ENCODE data around the gene MEX3A.

Gene MEX3A

DNA sequence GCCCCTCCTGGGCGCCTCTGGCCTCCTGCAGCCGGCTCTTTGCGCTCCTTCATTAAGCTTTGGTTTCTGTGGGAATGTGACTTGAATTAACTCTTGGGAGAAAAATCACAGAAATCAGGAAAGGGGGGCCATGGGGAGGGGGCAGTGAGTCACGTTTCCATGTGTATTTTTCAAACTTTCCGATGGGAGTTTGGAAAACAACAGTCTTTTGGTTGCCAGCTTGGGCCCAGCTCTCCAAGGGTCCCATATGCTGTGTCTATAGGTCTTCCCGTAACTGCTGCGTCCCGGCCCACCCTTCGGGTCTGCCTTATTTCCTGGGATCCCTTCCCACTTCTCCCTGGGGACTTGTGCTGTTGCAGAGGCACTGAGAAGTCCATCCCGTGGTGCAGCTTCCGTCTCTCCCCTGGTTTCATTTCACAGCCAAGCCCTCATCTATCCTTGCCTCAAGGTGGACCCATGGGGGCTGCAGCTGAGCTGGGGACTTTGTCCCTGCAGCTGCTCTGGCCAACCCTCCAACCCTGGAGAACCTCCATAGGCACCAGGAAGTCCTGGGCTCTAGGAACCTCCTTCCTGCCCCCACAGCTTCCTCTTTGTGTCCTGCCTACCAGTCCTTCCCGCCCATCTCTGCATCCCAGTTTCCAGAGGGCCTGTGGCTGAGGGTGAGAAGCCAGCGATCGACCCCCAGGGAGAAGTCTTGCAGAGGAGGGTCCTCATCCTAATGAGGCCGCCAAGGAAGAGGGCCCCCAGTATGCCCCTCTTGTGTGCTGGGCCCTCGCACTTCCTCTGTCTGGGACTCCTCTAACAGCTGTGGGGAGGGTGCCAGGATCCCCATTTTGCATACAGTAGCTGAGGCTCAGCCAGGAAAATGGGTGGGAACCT lies 20.6 kb upstream of the MEX3A start:
- peak; percentile 74 for DNase-seq

DNA sequence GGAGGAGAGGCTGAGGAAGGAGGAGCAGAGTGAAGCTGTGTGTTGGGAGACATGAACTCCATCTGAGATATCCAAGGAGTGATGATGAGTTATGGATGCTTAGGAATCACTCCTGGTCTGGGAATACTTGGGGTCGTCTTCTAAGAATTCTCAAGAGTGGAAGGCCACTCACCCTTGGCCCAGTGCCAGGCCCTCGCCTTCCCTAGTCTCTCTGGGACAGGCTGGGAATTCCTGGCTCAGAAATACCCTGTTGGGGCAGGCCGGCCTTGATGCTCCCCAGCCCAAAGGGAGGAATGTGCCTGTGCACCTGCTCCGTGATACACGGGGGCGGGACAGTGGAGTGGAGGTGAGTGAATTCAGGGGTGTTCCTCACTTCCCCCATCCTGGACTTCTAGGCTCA lies 19.6 kb upstream of the MEX3A start:
- DNase-seq: no peak

DNA sequence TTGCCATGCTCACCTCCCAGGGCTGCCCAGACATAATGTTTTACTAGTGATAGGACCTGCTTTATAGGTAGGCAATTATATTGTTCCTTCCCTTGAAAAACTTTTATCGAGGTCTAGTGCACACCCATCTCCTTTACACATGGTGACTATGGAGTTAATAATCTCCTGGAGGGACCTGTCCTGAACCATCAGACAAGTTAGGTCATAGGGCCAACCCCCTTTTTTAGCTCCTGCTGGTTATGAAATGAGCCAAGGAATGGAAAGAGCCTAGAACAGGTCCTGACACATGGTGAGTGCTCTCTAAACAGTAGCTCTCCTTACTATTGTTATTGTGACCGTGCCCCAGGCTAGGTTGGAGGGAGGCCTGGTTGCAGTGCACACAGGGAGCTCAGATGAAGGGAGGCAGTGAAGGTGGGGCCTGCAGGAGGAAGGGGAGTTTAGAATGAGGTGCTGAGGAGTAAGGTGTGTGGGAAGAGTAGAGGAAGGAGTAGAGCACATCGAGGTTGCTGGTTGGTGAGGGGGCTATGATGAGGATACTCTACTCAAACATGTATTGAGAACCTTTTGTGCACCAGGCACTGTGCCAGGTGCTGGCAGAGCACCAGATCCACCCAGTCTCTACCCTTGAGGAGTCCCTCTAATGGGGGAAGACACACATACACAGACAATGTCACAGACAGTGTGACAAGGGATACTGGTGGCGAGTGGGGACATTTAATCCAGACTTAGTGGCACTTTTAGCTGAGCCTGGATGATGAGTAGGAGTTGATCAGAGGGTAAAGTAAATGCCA lies 18.1 kb upstream of the MEX3A start:
- DNase-seq: no peak

DNA sequence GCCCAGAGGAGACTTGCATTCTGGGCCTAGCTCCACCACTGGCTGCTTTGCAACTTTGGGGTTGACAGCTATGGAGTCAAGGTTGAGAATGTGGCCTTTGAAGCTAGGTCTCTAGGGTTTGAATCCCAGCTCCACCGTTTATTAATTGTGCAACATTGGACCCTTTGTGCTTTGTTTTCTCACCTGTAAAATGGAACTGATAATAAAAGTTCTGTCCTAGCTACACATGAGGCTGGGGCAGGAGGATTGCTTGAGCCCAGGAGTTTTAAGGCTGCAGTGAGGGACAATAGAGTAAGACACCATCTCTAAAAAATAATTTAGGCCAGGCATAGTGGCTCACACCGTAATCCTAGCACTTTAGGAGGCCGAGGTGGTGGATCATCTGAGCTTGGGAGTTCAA lies 17.0 kb upstream of the MEX3A start:
- no peak for DNase-seq

DNA sequence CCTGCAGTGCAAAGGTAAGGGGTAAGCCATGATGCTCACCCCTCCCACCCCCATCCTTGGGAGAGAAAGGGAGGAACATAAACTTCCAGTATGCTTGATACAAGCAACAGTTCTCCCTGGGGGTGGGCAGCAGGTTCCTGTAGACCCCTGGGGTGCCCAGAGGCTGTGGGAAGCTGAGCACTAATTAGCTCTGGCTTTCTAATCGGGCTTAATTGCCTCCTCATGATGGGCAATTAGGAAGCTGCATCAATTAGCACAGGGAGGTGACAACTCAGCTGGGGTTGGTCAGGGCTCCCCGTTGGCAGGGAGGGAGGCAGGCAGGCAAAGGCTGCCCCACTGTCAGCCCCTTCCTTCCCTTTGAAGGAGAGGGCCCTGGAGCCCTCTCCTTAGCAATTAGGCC lies 16.5 kb upstream of the MEX3A start:
- DNase-seq: no peak

DNA sequence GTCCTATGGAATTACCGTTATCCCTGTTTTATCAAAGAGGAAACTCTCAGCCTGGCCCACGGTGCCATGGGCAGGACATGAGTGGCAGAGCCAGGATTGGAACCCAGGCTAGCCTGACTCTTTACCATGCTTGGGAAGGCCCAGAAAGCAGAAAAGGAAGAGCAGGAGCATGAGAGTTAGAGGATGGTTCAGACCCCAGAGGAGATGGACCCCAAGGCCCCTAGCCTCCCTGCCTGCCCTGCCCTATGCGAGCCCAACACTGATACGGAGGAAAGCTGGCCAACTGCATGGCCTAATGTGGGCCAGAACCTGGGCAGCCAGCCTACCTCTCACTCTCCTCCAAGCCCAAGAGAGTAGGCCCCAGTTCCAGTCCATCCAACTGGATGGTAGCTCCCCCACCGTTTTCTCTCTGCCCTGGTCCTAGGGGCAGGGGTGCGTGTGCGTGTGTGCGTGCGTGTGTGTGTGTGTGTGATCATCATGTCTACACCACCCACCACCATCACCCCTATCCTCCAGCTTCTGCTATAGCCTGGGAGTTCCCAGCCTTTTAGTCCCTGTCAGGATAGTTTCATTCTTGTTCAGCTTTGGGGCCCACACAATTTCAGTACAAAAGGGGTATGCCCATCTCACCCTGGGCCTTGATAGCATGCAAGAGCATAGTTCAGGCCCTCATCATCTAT lies 15.4 kb upstream of the MEX3A start:
- no peak for DNase-seq

DNA sequence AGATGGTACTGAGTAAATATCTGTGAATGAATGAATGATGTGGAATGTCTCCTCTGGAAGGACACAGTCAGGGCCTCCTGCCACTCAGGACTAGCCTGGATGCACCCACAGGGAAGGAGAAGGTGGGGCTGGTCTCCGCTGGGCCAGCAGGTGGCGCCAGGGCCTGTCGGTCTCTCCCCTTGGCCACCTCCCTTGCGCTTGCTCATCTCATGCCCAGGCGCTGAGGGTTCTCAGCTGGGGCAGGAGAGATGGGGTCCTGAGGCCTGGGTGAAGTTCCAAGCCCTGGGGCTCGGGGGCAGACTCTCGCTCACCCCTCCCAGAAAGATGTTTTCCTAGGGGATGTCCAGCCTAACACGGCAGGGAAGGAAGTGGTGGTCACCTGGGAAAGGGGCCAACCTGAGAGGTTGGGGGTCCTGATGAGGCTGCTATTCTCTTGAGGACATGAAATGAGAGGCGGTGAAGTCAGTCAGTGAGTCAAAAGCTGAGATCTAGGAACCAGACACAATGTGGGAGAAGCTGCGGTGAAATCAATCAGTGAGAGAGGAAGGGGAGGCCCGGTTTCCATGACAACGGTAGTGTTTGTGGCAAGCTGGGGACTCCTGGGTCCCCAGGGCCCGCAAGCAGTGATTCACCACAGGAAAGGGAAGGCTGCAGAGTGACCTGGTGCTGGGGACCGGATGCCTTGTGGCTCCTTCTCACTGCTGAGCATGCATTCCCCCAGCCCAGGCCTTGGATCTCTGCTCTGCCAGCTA lies 14.6 kb upstream of the MEX3A start:
- DNase-seq: peak; percentile 94

DNA sequence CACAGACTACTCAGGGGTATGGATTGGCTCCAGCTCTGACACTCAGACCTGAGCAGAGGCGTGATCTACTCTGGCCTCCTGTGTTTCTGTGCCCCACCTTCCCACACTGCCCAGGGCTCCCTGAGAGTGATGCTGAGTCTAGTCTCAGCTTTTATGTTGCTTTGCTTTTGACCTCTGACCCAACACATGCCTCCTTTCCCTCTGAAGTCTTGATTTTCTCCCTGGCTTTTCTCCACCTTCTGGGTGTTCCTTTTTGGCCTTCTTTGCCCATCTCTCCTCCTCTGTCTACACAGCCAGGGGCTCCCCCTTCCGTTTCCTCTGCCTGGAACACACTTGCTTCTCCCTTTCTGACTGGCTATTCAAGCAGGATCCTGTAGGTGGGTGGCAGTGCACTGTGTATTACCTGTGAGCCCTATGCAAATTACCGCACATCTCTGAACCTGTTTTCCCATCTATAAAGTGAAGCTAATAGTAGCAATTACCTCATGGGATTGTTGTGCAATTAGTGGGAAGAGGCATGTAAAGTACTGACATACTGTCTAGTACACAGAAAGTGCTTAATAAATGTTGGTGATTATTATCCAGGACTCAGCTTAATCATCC lies 13.7 kb upstream of the MEX3A start:
- no peak for DNase-seq

DNA sequence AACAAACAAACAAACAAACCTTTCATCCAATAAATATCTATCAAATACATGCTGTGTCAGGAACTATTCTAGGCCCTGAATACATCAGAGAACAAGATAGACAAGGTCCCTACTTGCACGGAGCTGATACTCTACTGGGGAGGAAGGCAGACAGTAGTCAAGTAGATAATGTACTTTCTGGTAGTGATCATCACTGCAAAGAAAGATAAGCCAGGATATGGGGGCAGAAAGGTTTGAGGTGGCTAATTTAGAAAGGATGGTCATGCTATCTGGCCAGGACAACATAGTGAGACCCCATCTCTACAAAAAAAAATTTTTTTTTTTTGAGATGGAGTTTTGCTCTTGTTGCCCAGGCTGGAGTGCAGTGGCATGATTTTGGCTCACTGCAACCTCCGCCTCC lies 9.3 kb upstream of the MEX3A start:
- DNase-seq: no peak

DNA sequence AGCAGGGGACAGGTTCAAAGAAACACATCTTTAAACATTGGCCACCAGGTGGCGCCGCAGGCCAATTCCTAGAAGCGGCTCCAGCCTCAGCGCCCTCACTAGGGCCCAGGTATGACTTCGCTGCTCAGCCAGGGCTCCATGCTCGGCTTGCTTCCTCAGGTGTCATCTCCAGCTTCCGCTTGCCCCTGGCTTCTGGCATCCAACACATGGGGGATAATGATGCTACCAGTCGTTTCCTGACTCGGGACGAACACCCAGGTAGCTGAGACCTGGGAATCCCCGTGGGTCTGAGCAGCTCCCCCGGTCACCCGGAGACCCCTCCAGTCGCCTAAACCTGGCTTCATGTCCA lies 8.5 kb upstream of the MEX3A start:
- DNase-seq: peak; percentile 69

DNA sequence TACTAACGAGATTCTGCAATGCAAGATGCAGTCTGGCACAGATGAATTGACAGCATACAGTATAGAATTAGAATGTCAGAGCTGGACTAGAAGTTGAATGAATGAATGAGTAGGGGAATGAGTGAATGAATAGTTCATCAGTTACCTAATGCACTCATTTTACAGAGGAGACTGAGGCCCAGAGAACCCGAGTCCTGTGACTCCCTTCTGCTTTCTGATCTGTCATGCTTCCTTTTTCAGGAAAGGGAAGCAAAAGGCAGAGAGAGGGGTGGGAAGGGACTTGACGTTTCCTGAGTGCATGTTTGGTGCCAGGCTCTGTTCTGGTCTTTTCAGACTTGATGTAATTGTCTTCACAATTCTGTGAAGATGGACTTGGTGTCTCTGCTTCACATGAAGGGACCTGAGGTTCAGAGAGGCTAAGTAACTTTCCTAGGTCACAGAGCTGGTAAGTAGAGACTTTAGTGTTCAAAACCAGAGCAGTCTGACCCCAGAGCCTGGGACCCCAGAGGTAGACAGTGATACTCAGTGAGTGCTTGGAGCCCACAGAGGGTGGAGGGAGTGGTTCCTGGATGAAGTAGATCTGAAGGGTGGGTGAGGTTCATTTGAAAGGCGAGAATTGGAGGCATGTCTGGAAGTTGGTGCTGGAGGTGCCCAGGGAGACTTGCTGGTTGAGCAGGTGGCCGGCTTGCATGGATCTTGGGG lies 8.0 kb upstream of the MEX3A start:
- no peak for DNase-seq

DNA sequence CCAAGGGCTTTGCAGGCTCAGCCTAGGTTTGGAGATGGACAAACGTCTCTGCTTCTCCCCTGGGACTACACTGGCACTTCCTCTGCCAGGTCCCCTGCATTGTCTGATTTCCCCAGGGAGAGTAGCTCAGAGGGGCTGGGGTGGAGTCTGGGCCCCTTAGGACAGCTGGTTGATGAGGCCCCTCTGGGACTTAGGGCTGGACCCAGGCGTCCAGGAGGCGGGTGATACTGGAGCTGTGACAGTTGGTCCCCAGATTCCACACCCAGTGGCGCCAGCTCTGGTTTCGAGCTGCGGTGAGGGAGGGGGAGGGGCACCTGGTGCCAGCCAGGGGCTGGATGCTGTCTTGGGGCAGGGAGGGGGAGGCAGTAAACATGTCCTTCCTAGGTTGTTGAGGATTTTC lies 7.4 kb upstream of the MEX3A start:
- DNase-seq: no peak

DNA sequence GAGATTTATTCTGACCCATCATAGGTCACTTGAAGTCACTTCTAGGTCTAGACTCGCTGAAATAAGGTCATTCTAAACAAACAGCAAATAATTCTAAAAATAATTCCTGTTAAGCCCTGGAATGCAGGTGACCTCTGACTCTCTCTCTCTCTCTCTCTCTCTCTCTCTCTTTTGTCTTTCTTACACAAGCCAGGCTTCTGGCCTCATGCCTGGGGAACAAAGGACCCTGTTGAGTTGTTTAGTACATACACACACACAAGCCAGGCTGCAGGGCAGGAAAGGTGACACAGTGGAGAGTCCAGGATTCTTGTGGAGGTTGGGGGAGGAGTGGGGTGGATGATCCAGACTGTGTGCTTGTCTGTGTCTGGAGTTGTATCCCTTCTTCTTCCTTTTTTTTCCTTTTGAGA lies 4.0 kb upstream of the MEX3A start:
- no peak for DNase-seq

DNA sequence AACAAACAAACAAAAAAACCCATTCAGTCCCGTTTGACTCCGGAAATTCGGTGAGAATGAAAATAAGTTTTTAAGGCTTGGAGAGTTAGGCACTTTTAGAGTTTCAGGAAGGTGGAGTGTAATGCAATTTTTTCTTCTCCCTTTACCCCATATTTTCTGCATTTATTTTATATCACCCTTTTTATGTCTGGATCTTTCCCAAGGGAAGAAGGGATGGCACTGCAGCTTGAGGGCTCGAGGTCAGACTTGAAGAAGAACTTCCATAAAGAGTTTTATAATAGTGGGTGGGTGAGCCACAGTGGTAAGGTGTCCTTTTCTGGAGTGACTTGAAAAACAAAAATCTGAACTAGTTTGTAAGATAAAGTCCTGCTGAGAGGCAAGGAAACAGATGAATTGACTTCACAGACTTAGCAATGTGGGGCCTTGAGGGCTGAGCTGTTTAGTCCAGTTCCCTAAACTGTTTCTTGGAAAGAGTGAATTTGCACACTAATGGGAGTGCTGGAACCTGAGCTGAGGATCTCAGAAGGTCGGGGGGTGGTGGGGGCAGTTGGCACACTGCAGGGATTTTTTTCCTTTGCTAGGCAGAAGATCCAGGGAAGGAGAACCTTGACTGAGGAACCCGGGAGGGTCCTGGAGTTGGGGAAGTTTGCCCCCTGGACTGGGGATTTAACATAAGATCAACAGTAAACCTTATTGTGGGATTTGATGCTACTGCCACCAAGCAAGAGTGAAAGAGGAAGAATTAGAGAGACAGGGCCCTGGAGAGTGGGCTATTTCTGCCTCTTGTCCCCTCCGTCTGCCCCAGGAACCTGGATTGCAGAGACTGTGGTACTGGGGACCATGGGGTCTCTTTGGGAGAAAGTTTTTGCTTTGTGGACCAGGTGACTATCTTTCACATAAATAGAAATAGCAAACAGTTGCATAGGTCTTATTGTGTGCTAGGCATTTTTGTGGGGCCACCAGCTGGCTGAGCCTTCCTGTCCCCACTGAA lies 1.8 kb upstream of the MEX3A start:
- DNase-seq: no peak

DNA sequence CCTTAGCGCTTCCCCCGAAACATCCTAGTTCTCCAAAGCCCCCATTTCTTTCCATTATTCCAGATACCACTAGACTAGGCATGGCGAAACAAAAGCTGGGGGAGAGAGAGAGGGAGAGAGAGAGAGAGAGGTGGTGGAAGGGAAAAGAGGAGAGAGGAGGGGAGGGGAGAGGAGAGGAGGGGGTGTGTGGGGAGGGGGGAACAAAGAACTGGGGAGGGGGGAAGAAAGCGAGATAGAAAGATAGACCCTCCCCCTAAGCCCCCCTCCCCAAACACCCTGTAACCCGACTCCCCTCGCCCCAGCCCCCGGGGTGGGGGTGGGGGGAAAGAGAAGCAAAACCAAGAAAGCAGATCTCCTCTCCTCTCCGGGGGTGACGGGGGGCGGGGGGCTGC lies 352 bp downstream of the MEX3A start:
- DNase-seq: no peak

DNA sequence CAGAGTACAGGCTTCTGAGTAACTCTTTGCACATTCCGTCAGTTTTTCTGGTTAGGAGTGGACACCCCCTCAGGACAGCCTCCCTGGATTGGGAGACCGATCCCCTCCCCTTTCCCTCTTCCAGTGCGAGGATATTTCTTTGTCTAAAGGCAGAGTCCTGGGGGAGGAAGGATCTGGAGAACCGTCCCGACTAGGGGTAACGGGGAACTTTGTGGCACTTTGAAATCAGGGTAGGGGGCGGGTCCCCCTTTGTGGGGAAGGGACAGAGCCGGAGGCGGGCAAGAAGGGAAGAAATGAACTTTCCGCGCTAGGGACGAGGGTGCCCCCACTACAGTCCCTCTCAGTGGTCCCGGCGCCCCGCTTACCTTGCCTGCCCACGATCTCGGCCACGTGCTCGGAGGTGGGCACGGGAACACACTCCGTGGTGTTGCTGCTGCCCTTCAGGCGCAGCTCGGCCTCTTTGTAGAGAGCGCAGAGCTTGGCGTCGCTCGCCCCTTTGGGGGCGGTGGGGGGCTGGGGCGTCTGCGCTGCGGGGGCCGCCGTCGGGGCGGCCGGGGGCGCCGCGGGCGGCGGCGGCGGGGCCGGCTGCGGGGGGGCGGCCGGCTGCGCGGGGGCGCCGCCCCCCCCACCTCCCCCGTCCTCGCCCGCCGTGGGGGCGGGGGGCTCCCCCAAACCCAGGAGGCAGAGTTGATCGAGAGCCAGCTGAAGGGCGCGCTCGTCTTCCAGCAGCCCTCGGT lies 917 bp downstream of the MEX3A start:
- DNase-seq: peak; percentile 48

DNA sequence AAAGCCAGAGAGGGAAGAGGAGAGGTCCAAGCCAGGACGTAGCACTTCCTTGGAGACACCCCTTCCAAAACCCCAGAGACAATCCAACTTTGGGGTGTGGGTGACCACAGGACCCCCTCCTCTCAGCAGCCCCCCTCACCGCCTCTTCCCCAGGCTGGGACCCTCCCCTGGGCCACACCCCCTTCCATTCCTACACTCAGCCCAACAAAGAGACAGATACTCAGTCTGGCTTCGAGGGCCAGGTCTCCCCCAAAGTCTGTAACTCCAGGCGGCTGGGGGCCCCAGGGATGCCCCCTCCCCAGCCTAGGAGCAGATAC lies 1.4 kb downstream of the MEX3A start:
- no peak for DNase-seq

DNA sequence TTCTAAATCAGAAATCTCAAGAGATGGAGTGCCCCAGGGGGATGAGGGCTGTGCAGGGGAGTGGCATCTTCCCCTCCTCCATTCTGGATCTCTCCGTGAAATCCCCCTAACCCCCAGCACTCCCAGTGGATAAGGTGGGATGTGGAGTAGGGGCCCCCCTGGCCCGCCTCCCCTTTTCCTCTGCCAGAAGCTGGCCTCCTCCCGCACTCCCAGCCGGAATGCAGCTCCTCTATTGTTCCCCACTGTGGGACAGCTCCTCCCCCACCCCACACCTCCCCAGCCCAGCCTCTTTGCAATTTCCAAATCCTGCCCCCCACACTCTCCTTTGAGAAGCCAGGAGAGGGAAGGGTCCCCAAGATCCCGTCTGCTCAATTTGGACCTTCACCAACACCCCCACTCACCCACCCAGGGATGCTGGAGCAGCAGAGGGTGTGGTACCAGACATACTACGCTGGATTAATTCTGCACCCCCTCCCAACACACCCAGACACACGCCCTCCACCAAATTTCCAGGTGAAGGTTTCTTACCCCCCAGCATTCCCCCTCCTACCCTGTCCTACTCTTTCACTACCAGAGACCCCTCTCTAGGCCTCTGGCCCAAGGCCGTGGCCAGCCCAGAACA lies 1.9 kb downstream of the MEX3A start:
- DNase-seq: no peak

DNA sequence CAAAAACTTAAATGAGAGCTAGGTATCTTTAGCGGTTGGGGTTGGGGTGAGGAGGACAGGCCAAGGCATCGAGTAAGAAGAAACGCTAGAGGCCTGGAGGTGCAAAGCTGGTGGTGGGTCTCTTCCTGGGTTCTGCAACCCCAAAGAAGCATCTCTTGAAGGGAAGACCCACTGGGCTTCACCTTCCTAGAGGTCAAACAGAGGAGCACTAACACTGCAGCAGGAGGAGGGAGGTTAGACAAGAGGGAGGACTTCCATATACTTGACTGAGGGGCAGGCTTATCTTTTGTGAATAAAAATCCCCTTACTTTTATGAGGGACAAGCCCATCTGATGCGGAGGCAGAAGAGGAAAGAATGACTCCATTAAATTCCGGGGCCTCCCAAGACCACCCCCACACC lies 2.5 kb downstream of the MEX3A start:
- no peak for DNase-seq

Data from fibroblast of skin of back (primary cell).